Nucleus accumbens (tissue), 56 donors: Measurements from ENCODE around the gene FCMR.
"Not testable (repeated sequence)": the region's sequence is repeated elsewhere in the genome, so short reads cannot be mapped to it uniquely, and the experiment has no call there.

Experiments used
- DNase-seq, 56 donors: peaks; one replicate each; lab custom pipeline; 2025; lab: John Stamatoyannopoulos, UW

Gene FCMR

DNA sequence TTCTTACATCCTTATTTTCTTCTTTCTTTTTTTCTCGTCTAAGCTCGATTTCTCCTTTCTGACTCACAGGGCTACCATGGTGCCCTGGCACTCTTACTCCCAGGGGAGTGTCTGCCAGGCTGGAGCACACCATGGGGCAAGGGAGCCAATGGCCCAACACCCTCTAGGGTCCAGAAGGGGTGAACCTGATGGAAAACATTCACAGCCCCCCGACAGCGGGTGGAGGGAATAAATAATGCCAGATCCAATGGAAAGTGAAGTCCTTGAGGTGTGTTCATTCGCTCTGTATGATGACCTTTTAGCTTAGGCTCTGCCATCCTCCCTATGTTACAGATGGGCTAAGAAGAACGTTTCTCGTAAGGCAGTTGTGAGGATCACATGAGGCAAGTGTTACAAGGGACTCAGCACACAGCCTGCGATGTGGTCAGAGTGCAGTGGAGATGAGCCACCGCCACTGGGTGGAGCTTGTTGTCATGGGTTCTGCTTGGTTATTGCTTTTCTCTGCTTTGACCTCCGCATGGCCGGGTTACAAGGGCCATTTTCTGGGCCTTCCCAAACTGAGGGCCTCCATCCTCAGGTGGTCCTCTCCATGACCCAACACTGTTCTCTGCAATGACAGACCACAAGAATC lies 3.5 kb upstream of the FCMR start:
- peak in 3 of 56 donors; percentile 5 to 29 (median 13) for DNase-seq

DNA sequence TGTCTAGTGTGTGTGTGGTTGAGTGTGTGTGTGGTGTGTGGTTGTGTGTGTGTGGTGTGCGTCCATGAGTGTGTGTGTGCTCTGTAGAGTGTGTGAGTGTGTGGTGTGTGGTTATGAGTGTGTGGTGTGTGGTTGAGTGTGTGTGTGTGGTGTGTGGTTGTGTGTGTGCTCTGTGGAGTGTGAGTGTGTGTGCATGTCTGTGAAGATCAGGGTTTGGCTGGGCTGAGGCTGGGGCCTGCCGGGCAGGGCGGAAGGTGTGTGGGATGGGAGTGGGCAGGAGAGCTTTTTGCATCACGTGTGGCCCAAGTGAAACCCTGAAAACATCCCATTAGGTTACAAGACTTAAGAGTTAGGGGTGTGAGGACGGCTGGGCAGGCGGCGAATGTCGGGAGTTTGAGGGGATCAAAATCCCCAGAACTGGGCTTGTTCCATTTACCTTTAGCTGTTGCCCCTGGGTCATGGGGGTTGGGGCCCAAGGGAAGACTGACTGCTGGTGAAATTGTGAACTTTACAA lies 2.9 kb upstream of the FCMR start:
- no peak for DNase-seq

DNA sequence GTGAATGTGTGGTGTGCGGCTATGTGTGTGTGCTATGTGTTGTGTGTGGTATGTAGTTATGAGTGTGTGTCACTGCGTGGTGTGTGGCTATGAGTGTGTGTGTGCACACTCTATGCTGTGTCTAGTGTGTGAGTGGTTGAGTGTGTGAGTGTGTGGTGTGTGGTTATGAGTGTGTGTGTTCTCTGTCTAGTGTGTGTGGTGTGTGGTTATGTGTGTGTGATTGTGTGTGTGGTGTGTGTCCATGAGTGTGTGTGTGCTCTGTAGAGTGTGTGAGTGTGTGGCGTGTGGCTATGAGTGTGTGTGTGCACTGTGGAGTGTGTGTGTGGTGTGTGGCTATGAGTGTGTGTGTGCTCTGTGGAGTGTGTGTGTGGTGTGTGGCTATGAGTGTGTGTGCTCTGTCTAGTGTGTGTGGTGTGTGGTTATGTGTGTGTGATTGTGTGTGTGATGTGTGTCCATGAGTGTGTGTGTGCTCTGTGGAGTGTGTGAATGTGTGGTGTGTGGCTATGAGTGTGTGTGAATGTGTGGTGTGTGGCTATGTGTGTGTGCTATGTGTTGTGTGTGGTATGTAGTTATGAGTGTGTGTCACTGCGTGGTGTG lies 2.3 kb upstream of the FCMR start:
- DNase-seq: not testable (repeated sequence)

DNA sequence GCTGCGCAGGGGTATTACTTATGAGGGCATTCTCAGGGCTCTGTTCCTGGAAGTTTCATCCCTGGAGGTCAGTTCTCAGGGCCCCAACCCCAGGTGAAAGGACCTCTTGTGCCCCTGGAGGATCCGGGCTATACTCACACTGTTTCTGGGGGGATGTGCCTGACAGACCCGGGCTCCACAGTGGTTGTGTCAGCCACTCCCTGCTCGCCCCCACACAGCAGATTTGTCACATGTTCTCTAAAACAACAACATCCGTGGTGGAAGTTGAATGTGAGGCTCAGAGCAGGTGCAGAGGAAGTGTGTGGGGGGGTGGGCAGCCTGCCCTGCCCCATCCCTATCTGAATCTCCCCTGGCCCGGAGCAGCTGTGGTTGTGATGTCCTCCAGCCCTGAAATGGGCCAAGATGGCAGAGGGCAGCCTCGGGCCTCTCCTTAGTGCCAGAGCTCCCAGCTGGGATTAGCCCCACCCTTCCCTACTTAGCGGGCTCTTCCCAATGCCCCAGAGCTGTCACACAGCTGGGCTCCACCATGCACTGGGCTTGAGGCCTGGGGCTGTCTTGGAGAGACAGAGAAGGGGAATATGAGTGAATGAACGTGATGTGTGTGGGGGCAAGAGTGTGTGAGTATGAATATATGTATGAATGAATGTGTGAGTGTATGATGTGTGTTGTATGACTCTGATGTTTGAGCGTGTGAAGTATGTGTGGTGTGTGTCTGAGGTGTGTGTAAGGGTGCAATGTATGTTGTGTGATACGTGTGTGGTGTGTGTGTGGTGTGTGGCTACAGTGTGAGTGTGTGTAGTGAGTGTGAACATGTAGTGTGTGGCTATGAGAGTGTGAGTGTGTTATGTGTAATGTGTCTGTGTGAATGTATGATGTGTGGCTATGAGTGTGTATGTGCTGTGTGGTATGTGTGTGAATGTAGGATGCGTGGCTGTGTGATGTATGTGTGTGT lies 1.5 kb upstream of the FCMR start:
- no peak for DNase-seq

DNA sequence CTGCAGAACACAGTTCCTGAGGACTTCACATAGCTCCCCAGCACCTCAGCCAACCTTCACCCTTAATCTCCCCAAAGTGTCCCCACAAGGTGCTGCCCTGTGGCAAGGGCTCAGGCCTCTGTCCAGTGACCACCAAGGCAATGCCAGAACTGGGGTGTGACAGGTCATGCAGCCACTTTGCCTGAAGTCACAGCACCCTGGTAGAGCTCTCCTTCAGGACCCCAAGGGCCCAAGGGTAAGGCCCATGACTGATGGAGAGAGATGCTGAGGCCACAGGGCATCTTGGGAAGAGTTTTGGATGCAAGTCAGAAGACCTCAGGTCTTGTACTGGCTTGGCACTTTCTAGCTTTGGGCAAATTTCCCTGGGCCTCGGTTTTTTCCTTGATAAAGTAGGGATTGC lies 783 bp upstream of the FCMR start:
- no peak for DNase-seq

DNA sequence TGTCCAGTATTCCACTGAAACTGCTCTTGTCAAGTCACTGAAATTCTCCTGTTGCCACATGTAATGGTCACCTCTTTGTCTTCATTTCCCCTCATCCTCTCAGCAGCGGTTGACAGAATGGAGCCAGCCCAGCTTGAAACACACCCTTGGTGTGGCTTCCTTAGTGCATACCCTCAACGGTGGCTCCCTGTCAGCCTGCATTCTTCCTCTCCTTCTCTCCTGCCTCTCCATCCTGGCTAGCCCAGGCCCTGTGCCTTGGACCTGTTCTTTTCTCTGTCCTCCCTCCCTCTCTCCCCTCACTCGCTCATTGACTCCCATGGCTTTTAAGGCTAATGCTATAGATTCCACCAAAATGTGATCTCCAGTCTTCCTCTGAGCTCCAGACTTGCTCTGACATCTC lies 3.7 kb downstream of the FCMR start:
- DNase-seq: no peak

DNA sequence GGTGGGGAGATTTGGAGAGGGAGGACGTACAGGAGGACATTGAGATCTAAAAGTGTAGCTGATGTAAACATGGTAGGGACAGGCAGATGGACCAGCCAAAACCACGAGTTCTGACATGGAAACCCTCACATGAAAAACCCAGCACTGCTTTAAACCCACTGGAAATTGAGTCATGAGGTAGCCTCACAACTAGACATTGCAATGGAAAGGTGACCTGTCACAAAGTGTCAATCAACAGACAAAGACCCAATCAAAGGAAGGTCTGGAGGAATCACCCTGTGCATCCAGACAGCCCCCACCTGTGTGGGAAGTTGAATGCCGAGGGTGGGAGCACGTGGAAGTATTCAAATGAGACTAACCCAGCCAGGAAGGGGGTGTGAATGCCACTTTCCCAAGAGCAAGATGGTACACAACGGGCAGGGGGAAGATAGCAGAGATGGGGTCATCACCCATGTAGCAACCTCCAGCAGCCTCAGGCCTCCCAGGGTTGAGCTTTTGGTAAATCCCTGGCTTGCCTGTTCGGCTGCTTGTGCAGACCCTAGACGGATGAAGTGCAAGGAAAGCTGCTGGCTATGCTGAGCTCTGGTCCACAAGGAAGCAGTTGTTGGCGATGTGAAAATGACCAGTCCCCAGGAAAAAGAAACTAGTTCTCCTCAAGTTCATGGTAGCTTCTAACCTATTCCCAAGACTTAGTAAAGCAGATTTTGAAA lies 5.6 kb downstream of the FCMR start:
- no peak for DNase-seq

DNA sequence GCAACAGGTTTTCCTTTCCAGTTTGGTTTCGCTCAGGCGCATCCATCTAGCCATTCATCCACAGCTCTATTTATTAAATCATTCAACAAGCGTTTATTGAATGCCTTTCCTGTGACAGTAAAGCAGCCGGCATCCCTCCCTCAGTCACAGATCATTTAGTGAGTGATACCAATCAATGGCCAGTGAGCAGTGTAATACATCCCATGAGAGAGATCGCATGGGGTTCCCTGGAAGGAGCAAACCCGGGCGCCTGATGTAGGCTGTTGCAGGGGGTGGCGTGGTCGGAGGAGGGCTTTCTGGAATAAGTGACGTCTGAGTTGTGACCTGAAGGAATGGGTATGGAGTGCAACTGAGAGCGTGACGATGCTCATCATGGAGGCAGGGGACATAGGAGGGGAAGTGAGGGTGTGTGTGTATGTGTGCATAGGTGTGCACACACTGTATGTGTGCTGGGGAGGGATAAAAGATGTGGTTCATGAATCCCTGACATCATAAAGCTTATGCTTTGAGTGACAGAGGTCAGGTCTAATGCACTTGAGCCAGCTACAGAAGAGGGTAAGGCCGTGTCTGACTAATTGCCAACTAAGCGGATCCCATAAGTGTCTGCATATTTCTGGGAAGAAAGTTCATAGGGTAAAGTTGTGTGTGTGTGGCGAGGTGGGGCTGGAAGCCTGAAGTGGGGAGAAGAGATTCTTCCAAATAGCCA lies 6.6 kb downstream of the FCMR start:
- DNase-seq: no peak

DNA sequence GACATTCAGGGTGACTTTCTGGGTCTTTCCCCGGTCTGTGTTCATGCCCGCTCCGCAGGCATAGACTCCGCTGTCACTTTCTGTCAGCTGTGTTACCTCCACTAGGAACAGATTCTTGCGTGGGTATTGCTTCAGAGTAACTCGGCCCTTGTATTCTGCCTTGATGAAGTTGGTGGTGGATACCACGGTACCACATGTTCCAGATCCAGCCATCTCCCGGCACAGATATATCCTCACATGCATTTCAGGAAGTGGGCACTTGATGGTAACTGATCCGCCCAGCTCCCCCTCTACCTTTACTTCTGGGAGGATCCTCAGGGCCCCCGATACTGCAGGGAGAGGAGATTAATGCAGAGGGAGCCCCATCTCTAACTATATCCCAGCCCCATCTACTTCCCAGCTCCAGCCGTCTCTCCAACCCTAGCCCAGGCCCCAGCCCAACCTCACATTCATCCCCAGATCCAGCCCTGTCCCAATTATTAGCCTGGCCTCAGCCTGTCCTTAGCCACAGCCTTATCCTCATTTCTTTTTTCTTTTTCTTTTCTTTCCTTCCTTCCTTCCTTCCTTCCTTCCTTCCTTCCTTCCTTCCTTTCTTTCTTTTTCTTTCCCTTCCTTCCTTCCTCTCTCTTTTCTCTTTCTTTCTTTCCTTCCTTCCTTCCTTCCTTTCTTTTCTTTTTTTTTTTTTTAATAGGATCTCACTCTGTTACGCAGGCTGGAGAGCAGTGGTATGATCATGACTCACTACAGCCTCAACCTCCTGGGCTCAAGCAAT lies 7.8 kb downstream of the FCMR start:
- DNase-seq: no peak

DNA sequence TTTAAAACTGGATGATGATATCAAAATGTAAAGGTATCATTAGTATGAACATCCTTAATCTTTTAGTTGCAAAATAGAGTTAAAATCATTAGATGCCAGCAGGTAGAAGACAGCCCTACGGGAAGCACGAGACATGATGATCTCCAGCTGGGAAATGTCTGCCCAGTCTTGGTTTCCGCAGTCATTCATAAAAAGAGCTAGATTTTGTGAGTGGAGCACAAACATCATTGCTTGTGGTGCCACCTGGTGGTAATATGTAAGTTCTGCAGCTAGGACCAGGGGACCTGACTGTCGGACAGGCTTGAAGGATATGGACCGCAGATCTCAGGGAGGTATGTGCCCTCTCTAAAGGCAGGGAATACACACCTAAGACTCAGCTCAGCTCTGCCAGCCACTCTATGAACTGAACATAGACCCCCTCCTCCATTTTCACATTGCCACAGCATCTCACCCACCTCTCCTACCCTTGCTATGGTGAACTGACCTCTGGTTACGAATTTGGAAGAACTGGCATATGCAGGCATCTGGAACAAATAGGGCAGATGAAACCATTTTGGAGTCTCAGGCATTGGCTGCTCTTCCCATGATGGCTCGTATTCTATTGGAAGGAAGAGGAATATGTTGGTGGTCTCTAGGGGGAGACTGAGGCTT lies 9.2 kb downstream of the FCMR start:
- DNase-seq: peak in 41 of 56 donors; percentile 10 to 81 (median 34)

DNA sequence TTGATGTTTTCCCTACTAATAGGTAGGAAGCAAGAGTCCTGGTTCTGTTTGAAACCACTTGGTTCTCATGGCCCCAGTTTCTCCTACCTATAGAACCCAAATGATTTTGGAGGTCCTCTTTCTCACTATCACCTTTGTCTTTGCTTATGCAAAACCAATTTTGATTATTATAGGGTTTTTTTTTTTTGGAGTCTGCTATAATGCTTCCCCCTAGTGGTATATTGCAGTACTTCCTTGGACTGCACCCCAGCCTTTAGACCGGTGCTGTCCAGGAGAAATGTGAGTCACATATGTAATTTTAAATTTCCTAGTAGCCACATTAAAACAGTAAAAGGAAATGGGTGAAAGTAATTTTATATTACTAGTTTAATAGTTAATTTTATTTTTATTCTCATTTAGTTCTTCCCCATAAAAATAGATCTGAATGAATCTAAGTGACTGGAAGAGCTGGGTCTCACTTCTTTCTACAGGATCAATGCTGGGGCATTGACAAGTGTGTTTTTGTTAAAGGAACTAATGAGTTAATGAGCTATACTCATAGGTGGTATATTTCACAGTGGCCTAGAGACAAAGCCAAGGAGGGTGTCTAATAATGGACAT lies 10.6 kb downstream of the FCMR start:
- peak in 1 of 56 donors; percentile 23 for DNase-seq

DNA sequence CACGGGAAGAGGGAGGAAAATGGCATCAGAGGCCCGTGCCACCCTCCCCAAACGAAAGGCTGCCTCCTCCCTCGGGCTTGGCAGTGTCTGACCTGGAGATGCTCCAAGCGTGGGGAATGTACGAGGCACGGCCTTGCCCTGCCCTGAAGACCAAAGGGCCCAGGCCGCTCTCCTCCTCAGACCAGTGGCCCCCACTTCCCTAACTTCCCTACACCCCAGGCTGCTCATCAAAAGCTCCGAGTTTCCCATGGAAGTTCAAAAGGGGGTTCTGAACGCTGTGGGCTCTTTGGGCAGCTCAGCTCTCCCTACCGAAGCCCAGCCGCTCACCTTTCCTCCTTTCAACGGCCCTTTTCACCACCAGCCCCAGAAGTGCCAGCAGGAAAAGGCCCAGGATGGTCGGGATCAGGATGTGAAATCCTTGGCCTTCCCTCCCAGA lies 11.8 kb downstream of the FCMR start:
- DNase-seq: no peak

DNA sequence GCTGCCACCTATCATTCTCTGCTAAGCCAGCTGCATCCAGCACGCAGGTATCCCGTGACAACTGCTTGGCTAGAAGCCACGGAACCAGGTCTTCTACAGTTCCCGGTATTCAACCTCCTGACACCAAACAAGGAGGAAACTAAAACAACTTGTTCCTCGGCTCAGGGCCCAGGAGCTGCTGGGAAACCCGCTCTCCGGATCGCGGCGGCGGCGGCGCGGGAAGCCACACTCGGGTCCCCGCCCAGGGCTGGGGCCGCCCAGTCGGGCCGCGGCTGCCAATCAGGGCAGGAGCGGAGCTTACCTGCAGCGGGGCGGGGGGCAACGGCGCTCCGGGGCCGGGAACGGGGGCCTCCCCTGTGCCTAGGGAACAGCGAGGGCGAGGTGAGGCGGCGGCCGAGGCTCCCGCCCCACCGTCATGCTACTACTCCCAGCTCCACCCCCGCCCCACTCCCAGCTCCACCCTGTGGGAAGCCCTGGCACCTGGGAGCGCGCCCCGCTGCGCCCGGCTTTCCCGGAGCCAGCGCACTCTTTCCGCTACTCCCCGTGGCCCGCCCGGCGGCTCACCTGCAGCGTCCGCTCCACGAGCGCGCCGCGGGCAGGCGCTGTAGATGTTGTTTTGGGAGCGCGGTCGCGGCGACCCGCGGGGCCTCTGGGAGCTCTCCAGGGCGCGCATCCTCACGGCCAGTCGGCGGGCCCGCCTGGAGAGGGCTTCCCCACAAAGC lies 12.4 kb downstream of the FCMR start:
- DNase-seq: peak in 7 of 56 donors; percentile 14 to 72 (median 27)

DNA sequence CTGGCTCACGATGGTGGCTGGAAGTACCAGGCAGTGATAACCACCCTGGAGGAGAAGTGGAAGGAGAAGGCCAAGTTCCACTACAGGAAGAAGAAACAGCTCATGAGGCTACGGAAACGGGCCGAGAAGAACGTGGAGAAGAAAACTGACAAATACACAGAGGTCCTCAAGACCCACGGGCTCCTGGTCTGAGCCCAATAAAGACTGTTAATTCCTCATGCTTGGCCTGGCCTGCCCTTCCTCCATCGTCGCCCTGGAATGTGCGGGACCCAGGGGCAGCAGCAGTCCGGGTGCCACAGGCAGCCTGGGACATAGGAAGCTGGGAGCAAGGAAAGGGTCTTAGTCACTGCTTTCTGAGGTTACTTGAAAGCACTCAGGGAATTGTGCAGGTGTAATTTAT lies 13.7 kb downstream of the FCMR start:
- DNase-seq: no peak

DNA sequence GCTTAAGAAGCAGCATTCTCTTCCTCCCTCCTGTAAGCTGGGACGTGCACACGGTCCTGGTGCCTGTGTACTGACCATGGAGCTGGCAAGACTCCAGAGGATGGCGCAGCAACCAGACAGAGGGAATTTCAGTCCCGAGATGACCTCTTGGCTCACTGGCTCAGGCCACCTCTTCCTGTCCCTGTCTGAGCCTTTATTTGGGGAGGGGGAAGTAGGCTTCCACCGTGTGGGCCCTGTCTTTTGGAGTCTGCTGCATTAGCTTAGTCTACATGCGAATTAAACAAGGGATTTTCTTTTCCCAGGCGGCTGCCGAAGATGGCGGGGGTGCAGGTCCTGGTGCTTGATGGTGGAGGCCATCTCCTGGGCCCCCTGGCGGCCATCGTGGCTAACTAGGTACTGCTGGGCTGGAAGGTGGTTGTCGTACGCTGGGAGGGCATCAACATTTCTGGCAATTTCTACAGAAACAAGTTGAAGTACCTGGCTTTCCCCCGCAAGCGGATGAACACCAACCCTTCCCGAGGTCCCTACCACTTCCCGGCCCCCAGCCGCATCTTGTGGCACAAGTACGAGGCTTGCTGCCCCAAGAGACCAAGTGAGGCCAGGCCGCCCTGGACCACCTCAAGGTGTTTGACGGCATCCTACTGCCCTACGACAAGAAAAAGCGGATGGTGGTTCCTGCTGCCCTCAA lies 14.3 kb downstream of the FCMR start:
- DNase-seq: no peak

DNA sequence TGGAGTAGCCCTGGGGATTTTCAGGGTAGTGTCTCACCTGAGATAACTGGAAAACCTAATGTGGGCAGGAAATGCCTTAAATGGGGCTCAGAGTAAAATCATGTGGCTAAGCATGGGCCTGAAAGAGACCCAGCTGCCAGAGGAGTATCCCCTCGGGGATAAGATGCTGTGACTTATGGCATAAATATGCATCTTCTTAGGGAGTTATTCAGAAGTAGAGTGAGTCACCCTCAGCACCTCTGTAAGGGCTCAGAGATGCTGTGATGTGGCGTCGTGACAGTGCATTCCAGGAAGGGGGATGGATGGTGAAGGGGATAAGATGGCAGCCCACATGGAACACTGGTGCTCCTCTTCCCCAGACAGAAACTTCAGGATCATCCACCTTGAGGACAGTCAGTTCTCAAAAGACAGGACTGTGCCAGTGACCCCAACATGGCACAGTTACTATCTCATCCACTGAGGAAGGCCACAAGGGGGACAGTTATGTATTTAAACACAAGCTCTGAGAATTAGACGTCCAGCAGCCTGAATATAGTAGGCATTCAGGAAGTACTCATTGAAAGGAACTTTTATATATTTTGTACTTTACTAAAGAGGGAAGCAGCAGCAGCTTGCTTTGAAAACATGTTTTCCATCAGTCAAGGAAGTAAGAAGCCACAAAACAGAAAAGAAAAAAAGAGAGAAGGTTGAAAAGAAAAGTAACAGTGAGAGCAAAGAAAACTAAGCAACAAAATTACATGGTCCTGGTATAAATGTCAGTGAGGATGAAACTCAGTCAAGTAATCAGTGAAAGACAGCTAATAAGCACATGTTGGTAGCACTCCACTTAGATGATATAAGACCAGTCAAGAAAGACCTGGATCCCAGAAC lies 16.2 kb downstream of the FCMR start:
- DNase-seq: no peak
